SK-N-SH treated with all-trans-retinoic acid at 6 μM for 48 hours (cell line): ENCODE results near the gene ENDOV.
A peak's percentile ranks its signal among the peaks of the same experiment; 100 is the strongest.

Source experiments
- ATAC-seq: fragments of 200-7000 bp; cut with Tn5 transposase; 3 replicates; pipeline ENCODE4 v1.9.1; 2020; ENCODE audit warnings: mild to moderate bottlenecking, moderate library complexity
- ARNTL ChIP-seq: fragments of 450-650 bp; formaldehyde crosslinking; IDR thresholded peaks from 2 replicates; pipeline ENCODE4 v1.5.0; 2020; ENCODE audit warnings: low read depth, mild to moderate bottlenecking, moderate library complexity, borderline replicate concordance
- BACH2 ChIP-seq: fragments of 250-450 bp; sonication (Bioruptor Pico); IDR thresholded peaks from 2 replicates; pipeline ENCODE4 v1.9.0; 2021; ENCODE audit warnings: mild to moderate bottlenecking, borderline replicate concordance
- CSDC2 ChIP-seq: fragments of 250-450 bp; sonication (Bioruptor Pico); IDR thresholded peaks from 2 replicates; pipeline ENCODE4 v1.5.0; 2020; ENCODE audit warnings: mild to moderate bottlenecking, moderate library complexity
- ESRRG ChIP-seq: fragments of 250-450 bp; sonication (Bioruptor Pico); IDR thresholded peaks from 2 replicates; pipeline ENCODE4 v1.6.1; 2021; ENCODE audit warnings: mild to moderate bottlenecking
- GLIS3 ChIP-seq: fragments of 250-450 bp; sonication (Bioruptor Pico); IDR thresholded peaks from 2 replicates; pipeline ENCODE4 v1.5.0; 2020; ENCODE audit warnings: mild to moderate bottlenecking, moderate library complexity
- ISL1 ChIP-seq: fragments of 250-450 bp; sonication (Bioruptor Pico); IDR thresholded peaks from 2 replicates; pipeline ENCODE4 v2.1.2; 2022; ENCODE audit warnings: mild to moderate bottlenecking, moderate library complexity
- OSR1 ChIP-seq: fragments of 250-450 bp; sonication (Bioruptor Pico); IDR thresholded peaks from 2 replicates; pipeline ENCODE4 v1.8.0; 2022; ENCODE audit warnings: moderate library complexity, mild to moderate bottlenecking, inconsistent platforms
- PATZ1 ChIP-seq: fragments of 250-450 bp; sonication (Bioruptor Pico); IDR thresholded peaks from 2 replicates; pipeline ENCODE4 v1.8.0; 2020; ENCODE audit warnings: mild to moderate bottlenecking, moderate library complexity, borderline replicate concordance
- PPARA ChIP-seq: fragments of 250-450 bp; sonication (Bioruptor Pico); IDR thresholded peaks from 2 replicates; pipeline ENCODE4 v1.5.0; 2020; ENCODE audit warnings: mild to moderate bottlenecking, borderline replicate concordance
- RARB ChIP-seq: fragments of 250-450 bp; sonication (Bioruptor Pico); IDR thresholded peaks from 2 replicates; pipeline ENCODE4 v1.8.0; 2021; ENCODE audit warnings: mild to moderate bottlenecking, moderate library complexity
- SNAI2 ChIP-seq: fragments of 250-450 bp; sonication (Bioruptor Pico); IDR thresholded peaks from 2 replicates; pipeline ENCODE4 v1.5.0; 2020; ENCODE audit warnings: mild to moderate bottlenecking, moderate library complexity
- TOX ChIP-seq: fragments of 250-450 bp; sonication (Bioruptor Pico); IDR thresholded peaks from 2 replicates; pipeline ENCODE4 v1.8.0; 2021; ENCODE audit warnings: mild to moderate bottlenecking, moderate library complexity, borderline replicate concordance
- TSHZ2 ChIP-seq: fragments of 250-450 bp; sonication (Bioruptor Pico); IDR thresholded peaks from 2 replicates; pipeline ENCODE4 v1.5.0; 2020; ENCODE audit warnings: mild to moderate bottlenecking, moderate library complexity
- ZC3H10 ChIP-seq: fragments of 250-450 bp; sonication (Bioruptor Pico); IDR thresholded peaks from 2 replicates; pipeline ENCODE4 v1.5.1; 2021; ENCODE audit warnings: mild to moderate bottlenecking, moderate library complexity
- ZFP3 ChIP-seq: fragments of 250-450 bp; sonication (Bioruptor Pico); IDR thresholded peaks from 2 replicates; pipeline ENCODE4 v1.5.0; 2020; ENCODE audit warnings: mild to moderate bottlenecking, moderate library complexity
- ZFP30 ChIP-seq: fragments of 450-650 bp; formaldehyde crosslinking; IDR thresholded peaks from 2 replicates; pipeline ENCODE4 v1.5.0; 2022; ENCODE audit warnings: mild to moderate bottlenecking, moderate library complexity
- ZNF565 ChIP-seq: fragments of 450-650 bp; formaldehyde crosslinking; conservative IDR thresholded peaks from 2 replicates; pipeline ENCODE4 v1.5.0; 2020; ENCODE audit warnings: low read depth, mild to moderate bottlenecking, moderate library complexity
- ZNF70 ChIP-seq: fragments of 450-650 bp; formaldehyde crosslinking; IDR thresholded peaks from 2 replicates; pipeline ENCODE4 v1.5.0; 2020; ENCODE audit warnings: mild to moderate bottlenecking, moderate library complexity
- ZNF8 ChIP-seq: fragments of 450-650 bp; formaldehyde crosslinking; IDR thresholded peaks from 2 replicates; pipeline ENCODE4 v1.5.0; 2020; ENCODE audit warnings: mild to moderate bottlenecking, moderate library complexity
- TF ChIP-seq, protein P1 (sequence below): fragments of 250-450 bp; sonication (Bioruptor Pico); IDR thresholded peaks from 2 replicates; pipeline ENCODE4 v1.5.1; 2020; ENCODE audit warnings: low read depth, mild to moderate bottlenecking, moderate library complexity
- TF ChIP-seq, protein P2 (sequence below): fragments of 250-450 bp; sonication (Bioruptor Pico); IDR thresholded peaks from 2 replicates; pipeline ENCODE4 v1.8.0; 2021; ENCODE audit warnings: low read depth, mild to moderate bottlenecking, moderate library complexity, borderline replicate concordance

ENDOV gene

GRCh38 chr17:80413771-80414507, 1.0 kb upstream of the ENDOV start:
- ATAC-seq: peak; percentile 2
- TF ChIP-seq TOX (CRISPR knock-in tag) (no peak), SNAI2 (no peak), RARB (CRISPR knock-in tag) (no peak), PATZ1 (CRISPR knock-in tag) (no peak), ZFP30 (CRISPR knock-in tag) (no peak), OSR1 (CRISPR knock-in tag) (no peak), GLIS3 (CRISPR knock-in tag) (no peak), ZNF8 (CRISPR knock-in tag) (no peak), ESRRG (no peak), ARNTL (CRISPR knock-in tag) (no peak), BACH2 (CRISPR knock-in tag) (no peak), PPARA (CRISPR knock-in tag) (no peak), ZC3H10 (CRISPR knock-in tag) (no peak), ZNF70 (no peak), TSHZ2 (CRISPR knock-in tag) (no peak), ZNF565 (CRISPR knock-in tag) (no peak), ISL1 (no peak), CSDC2 (CRISPR knock-in tag) (no peak), ZFP3 (CRISPR knock-in tag) (no peak)
- TF ChIP-seq, protein P1, sequence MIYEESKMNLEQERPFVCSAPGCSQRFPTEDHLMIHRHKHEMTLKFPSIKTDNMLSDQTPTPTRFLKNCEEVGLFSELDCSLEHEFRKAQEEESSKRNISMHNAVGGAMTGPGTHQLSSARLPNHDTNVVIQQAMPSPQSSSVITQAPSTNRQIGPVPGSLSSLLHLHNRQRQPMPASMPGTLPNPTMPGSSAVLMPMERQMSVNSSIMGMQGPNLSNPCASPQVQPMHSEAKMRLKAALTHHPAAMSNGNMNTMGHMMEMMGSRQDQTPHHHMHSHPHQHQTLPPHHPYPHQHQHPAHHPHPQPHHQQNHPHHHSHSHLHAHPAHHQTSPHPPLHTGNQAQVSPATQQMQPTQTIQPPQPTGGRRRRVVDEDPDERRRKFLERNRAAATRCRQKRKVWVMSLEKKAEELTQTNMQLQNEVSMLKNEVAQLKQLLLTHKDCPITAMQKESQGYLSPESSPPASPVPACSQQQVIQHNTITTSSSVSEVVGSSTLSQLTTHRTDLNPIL (CRISPR knock-in tag): no peak
- TF ChIP-seq, all 23 proteins: peak for 0

DNA sequence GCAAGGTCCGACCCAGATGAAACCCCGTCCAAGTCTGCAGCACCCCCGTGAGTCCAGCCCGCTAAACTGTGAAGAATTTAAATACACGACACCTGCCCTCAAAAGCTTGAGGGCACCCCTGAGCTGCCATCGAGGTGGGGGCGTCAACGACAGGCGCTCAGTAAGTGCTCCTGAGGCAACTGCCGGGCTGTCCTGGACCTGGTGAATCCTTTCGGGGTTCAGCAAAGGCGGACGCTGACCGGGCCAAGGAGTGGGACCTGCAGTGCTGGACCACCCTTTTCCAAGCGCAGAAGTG, 512 bp upstream of the ENDOV start:
- ATAC-seq: no peak; the same call in none of the 3 replicates
- TF ChIP-seq RARB (CRISPR knock-in tag): no peak

DNA sequence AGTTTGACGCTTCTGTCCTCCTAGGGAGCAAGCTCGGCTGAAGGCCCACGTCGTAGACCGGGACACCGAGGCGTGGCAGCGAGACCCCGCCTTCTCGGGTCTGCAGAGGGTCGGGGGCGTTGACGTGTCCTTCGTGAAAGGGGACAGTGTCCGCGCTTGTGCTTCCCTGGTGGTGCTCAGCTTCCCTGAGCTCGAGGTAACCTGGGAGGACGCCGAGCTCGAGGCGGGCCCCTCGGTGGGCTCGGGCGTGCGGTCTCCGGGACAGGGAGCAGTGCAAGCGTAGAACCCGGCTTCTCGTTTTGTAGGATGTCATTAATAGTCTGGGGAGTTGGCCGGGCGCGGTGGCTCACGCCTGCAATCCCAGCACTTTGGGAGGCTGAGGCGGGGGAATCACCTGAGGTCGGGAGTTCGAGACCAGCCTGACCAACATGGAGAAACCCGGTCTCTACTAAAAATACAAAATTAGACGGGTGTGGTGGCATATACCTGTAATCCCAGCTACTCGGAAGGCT, 715 bp downstream of the ENDOV start:
- TF ChIP-seq, protein P2, sequence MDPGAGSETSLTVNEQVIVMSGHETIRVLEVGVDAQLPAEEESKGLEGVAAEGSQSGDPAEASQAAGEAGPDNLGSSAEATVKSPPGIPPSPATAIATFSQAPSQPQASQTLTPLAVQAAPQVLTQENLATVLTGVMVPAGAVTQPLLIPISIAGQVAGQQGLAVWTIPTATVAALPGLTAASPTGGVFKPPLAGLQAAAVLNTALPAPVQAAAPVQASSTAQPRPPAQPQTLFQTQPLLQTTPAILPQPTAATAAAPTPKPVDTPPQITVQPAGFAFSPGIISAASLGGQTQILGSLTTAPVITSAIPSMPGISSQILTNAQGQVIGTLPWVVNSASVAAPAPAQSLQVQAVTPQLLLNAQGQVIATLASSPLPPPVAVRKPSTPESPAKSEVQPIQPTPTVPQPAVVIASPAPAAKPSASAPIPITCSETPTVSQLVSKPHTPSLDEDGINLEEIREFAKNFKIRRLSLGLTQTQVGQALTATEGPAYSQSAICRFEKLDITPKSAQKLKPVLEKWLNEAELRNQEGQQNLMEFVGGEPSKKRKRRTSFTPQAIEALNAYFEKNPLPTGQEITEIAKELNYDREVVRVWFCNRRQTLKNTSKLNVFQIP (CRISPR knock-in tag): no peak
- TF ChIP-seq ZC3H10 (CRISPR knock-in tag) (no peak), GLIS3 (CRISPR knock-in tag) (no peak)
- TF ChIP-seq, protein P1 (CRISPR knock-in tag): no peak
- TF ChIP-seq, all 23 proteins: peak for 0
- peak; percentile 51 for ATAC-seq
